ENCODE data around the gene MIPEP.
A peak's percentile ranks its signal among the peaks of the same experiment; 100 is the strongest.
"Not testable (repeated sequence)": the region's sequence is repeated elsewhere in the genome, so short reads cannot be mapped to it uniquely, and the experiment has no call there.

The MIPEP gene

DNA sequence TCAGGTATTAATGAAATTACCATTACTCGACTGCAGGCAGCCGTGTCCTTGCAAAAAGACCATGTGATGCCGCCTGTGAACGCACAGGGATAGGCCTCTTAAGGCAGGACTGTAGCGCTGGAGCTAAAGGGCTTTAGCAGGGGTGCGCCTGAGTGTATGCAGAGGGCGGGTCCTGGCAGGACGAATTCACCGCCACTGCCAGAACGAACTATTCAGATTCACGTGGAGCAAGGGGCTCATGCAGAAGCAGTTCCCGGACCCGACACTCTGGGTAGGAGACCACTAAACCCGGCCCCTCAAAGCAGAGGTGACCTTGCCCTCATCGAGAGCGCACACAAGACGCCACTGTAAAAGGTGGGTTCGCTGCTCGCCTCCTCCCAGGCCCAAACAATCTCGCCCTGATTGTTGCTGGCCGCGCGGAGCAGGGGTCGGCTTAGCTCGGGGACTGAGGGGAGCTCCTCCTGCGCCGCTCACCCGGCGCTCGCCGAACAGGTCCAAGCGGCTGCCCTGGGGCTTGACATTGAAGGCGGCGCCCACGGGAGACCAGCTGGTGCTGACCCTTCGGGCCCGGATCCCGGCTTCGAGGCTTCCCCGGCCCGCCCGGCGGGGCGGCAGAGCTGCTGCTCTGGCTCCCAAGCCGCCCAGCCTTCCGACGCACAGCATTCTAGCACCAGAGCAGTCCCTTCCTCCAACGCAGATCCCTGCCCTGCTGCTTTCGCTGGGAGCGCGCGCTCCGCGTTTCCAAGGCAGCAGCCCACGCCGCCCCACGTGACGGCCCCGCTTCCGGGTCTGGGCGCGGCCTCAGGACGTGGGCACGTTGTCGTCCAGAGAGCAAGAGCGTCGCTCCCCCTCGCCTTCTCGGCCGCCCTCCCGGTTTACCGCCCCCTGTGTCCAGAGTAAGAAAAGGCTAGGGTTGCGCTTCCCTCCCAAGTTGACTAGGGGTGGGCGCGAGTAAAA is at the start of gene MIPEP:
Gene MIPEP (minus strand): TSS at position 743 of the 957 bp plus-strand sequence. CDS start 80 bp downstream, at position 663.
- DNase-seq: peak; percentile 88 to 94

DNA sequence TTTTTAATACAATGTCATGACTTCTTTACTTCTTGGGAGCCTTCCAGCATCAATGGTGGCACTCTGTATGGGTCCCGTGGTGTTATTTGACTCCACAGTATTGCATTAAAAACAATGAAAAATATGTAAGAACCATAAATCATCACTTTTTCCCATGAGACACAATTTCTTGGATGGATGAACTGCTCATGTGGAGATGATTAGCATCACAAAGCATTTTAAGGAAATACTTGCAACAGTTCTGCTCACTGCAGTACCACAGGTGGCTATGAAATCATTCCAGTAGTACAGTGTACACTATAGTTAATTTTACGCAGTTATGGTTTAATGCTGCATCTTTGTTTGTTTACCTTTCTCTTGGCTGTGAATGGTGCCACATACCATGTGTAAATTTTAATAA is 45.3 kb upstream of the MIPEP start:
- DNase-seq: no peak

DNA sequence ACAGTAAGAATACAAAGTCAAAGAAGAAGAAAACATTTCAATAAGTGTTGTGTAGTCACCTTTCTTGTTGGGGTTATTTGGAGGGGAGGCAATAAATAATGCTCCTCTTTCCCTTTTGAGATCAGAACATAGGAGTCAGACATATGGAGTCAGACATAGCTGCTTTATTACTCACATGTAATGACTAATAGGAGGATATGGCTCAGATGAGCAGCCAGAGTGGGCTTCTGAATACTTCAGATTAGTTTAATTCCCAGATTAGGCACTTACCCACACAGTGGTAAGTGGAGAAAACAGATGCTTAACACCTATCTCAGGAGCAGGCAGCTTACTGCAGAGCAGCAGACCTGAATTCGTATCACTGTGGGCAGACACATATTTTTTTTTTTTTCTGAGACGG is 39.8 kb upstream of the MIPEP start:
- no peak for DNase-seq

DNA sequence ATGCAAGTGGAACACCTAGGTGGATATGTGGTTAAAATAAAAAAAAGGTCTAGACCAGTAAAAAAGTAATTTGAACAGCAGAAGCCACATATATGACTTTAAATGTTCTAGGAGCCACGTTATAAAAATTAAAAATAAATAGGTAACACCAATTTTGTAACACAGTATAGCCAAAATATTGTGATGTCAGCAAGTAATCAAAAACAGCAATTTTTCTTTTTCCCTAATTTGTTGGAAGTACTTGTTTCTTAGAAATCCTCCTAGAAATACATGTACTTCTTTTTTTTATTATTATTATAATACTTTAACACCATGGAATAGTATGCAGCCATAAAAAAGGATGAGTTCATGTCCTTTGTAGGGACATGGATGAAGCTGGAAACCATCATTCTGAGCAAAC is 33.8 kb upstream of the MIPEP start:
- DNase-seq: no peak

DNA sequence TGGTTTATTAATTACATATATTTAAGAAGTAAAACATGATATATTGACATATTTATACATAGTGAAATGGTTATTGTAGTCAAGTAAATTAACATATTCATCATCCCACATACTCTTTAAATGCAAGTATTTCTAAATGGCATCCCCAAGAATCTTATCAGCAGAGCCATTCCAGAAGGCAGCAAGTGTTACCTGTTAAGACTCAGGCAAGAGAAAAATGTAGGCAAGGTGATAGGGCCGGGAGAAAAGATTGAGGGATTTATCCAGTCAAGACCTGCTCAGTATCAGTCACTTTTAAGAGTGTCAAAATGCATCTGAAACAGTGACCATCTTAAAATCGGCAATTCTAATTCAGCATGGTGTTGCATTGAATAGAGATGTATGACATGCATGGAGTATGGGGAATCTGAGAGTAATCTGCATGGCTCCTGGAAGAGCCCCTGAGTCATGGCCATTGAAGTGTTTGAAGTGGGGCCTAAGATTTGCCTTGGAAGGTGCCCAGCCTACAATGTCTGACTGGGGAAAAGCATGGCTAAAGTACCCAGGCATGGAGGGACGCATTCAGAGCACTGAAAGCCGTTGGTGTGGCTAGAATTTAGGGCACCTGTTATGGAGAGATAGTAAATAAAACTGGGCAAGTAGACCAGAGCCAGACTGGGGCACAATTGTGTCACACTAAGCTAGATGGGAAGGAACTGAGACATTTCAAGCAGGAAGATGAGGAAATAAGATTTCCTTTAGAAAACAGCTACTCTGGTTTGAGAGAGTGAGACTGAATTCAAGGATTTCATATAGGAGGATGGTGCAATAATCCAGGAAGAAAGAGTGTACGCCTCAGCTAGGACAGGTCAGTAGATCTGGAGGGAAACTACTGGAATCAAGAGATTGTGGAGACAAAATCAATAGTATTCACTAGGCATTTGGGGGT is 33.1 kb upstream of the MIPEP start:
- DNase-seq: no peak

DNA sequence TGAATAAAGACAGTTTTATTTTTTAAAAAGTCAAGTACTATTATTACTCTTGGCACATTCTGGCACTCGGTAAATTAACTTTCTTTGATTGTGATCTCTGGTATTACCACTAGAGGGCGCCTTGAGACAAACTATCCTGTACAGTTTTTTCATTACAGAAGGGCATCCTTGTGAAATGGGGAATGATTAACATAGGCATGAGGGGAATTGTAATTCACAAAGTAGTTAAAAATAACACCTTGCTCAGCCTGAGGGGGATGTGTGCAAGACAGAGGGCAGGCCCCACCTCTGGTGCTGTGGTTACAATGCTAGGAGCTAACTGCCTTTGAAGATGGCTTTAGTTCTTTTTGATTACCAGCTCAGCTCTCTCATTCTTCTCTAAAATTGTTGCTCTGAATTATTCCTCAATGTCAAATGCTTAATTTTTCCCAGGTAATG is 32.3 kb upstream of the MIPEP start:
- peak; percentile 8 to 10 for DNase-seq

DNA sequence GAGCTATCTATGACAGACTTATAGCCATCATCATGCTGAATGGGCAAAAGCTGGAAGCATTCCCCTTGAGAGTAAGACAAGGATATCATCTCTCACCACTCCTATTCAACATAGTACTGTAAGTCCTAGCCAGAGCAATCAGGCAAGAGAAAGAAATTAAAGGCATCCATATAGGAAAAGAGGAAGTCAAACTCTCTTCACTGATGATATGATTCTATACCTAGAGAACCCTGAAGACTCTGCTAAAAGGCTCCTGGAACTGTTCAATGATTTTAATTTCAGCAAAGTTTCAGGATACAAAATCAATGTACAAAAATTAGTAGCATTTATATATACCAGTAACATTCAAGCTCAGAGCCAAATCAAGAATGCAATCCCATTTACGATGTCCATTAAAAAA is 29.8 kb upstream of the MIPEP start:
- no peak for DNase-seq

DNA sequence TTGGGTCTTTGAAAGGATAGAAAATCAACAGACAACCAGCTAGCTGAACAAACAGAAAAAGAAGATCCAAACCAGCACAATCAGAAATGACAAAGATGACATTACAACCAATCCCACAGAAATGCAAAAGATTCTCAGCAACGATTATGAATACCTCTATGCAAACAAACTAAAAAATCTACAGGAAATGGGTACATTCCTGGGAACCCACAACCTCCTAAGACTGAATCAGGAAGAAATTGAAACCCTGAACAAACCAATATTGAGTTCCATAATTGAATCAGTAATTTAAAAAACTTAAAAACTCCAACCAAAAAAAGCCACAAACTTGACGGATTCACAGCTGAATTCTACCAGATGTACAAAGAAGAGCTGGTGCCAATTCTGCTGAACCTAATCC is 29.0 kb upstream of the MIPEP start:
- no peak for DNase-seq

DNA sequence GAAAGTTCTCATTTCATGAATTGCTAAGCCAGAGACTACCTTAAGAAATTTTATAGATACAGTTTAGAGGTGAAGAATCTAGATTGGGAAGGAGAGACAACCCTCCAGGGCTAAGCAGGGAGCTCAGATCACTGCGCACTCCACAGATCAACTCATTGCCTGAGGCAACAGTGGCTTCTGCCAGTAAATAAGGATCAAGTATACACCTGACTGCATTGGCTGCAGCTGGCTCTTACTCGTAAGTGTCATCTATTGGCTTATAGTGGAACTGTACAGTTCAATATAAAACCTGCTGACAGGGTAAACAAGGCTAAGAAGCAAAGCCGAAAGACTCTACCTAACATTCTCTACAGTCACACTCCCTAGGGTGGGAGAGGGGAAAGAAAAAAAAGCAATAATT is 26.1 kb upstream of the MIPEP start:
- DNase-seq: no peak

DNA sequence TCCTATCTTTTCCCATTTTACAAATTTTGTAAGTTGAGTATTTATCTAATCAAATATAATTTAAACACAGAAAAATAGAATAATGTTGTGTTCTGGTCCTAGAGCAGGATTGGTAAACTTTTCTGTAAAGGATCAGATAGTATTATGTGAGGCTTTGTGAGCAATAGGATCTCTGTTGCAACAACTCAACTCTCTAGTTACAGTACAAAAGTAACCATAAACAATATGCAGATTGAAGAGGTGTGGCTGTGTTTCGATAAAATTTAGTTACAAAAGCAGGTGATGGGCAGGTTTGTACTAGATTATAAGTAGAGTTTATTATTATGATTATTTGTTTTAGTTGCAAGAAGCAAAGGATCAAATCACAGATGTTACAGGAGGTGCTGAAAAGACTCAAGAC is 23.3 kb upstream of the MIPEP start:
- DNase-seq: no peak

DNA sequence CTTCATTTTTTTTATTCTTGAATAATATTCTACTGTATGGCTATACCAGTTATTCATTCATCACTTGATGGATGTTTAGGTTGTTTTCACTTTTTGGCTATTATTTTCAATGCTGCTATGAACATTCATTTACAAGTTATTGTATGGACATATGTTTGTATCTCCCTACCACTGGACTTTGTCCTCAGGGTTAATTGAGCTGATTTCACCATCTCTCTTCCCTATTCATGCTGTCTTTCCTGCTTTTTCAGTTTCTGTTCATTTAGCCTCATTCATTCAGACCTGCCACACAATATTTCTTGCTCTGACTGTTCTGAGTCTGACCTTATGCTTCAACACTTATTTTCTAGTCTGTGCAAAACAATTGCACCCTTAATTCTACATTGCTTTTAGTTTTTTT is 20.4 kb upstream of the MIPEP start:
- no peak for DNase-seq

DNA sequence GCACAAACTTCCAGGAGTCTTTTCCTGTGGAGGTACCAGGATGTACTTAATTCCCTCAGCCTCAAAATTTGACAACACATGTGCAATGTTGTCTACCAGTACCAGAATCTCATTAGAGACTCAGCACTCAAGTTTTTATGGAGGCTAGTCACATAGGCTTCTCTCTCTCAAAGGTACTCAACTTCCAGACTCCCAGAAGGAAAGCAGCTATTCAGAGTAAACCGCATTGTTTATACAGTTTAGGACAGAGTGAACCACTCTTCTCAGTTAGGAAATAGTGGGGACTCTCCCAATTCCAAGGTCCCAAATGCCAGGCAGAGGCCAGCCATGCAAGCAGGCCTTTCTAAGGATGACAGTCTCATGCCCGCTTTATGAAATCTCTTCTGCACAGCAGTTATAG is 16.6 kb upstream of the MIPEP start:
- DNase-seq: no peak

DNA sequence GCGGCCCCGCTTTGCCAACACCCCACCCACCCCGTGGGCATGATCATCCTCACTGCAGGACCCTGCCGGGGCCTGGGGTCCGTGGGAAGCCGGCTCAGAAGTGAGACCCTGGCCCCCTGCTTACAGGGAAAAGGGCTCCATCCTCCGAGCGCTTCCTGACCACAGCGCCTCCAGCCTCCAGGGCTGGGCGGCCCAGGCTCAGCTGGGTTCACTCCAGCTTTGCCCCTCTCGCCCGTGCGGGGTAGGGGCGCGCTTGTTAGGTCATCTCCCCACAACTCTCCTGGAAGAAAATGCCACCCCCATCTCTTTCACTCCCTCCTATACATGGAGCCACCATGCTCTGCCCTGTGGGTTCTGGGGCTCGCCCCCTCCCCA is 14.7 kb upstream of the MIPEP start:
- no peak for DNase-seq

DNA sequence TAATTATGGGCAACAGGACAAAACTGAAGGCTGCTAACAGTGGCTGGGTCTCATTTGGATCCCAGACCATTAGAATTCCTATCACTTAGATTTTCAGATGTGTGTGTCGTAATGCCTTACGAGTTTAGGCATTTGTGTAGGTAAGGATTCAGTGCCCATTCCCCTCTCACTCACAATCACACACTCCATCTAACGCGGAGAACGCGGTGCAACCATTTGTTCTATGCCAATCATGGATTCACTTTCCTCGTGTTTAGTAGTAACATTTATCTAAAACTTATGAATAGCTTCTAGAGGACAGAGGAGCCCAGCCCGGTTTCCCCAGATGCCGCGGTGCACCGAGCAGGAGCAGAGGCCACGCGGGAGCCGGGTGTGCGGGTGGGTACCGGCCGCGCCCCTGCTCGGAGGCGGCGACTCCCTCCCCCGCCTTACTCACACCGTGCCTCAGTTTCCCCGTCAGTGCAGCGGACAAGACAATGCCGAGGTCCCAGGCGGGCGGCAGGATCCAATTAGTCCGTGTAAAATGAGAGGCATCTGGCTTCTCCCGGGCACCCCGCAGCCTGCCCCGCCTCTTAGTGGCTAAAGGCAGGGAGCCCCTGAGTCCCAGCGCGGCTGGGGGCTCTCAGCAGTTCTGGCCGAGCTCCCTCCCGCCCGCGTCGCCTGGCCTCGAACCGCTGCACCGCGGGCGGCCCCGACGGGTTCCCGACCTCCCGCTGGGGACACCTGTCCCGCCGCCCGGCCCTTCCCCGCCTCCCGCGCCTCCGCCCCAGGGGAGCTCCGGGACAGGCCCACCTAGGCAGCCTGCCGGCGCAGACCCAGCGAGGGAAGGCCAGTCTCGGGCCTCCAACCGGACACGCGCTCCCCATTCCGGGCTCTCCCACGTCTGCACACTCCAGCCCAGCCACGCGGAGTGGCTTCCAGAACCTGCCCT is 14.0 kb upstream of the MIPEP start:
- DNase-seq: no peak

DNA sequence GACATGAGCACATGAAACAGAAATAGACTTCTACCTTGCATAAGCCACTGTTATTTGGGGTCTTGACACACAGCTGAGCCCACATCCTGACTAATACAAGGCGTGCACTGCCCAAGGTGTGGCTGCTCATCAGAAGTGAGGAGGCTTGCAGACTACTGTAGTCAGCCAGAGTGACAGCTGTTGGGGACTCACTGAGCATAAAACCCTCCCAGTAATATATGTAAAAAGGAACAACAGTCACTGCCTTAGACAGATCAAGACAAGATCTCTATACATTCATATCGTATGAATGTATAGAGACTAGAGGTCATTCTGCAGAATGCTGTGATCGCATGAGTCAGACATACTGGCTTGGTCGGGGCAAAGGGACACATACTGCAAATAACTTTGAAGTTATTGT is 12.2 kb upstream of the MIPEP start:
- DNase-seq: no peak

DNA sequence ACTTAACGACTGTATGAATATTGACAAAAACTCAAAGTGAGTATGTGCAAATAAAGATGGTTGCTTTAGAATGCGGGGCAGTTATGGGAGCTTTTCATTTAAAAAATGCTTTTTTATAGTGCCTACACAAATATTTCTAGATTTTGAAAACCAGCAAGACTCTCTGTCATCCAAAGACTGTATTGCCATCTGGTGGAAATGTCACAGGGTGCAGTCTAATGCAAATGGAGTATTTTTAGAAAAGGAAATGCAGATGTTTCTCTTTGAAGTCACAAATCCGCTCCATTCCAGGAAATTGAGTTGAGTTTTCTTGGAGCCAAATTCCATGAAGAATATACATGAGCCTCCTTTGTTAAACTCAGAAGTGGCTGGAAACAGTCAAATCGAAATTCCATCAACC is 10.4 kb upstream of the MIPEP start:
- peak in 1 of 2 experiments; percentile 4 for DNase-seq

DNA sequence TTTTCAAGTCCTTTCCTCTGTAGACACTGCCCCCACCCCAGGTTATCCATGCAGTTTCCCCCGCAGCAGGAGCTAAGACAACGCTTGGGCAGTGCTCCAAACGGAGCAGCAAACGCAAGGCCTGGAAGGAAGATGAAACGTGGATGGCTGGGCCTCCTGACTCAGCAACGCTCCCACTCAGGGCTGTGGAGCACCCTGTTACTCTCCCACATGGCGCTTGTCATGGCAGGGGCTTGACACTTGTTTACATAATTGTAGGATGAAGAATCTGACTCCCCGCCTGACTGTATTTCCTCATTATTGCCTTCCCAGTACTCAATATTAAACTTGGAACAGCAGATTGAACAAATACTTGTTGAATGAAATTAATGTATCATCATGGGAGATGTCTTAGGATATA is 8.9 kb upstream of the MIPEP start:
- DNase-seq: no peak

DNA sequence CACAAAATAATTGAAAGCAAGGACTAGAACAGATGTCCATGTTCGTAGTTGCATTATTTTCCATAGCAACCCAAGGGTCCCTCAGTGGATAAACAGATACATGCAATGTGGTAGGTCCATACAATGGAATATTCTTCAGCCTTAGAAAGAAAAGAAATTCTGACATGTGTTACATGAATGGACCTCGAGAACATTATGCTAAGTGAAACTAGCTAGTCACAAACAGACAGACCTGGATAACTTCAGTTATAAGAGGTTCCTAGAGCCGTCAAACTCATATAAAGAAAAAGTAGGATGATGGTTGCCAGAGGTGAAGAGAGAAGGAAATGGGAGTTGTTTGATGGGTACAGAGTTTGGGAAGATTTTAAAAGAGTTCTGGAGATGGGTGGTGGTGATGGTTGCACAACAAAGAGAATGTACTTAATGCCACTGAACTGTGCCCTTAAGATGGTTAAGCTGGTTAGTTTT is 8.3 kb upstream of the MIPEP start, which contains the start of gene C1QTNF9B:
Gene C1QTNF9B (minus strand): TSS at position 51 of the 468 bp plus-strand sequence.
- DNase-seq: not testable (repeated sequence)

DNA sequence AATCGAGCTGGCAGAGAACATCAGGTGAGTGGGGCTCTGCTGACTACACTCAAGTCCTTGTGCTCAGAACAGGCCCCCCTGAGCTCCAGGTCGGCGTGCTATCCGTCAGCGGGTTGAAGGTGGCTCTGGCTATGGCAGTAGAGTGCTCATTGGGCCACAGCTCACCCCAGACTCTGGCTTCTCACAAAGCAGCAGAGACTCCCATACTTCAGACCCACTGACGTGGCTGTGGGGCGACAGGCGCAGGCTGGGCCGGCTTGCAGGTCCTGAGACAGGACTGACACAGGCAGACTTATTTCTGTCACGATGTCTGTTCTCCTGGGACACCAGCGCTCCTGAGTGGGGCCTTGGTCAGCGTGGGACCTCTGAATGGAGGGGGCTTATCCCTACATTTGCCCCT is 5.5 kb upstream of the MIPEP start:
- not testable (repeated sequence) for DNase-seq

DNA sequence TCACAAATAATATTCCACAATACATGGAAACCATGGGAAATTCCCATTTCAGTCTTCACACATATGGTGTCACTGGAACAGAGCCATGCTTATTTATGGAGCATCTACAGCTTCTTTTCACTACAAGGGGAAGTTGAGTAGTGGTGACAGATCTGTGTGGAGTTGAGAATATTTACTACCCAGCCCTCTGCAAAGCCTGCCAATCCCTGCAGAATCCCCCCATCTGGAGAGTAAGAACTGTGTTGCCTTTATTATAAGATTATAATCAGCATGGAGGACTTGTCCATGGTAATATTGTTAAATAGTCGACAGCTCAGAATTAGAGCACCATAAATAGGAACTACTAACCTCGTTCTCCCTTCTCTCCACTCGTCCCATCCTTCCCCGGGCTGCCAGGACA is 4.6 kb upstream of the MIPEP start:
- DNase-seq: not testable (repeated sequence)

DNA sequence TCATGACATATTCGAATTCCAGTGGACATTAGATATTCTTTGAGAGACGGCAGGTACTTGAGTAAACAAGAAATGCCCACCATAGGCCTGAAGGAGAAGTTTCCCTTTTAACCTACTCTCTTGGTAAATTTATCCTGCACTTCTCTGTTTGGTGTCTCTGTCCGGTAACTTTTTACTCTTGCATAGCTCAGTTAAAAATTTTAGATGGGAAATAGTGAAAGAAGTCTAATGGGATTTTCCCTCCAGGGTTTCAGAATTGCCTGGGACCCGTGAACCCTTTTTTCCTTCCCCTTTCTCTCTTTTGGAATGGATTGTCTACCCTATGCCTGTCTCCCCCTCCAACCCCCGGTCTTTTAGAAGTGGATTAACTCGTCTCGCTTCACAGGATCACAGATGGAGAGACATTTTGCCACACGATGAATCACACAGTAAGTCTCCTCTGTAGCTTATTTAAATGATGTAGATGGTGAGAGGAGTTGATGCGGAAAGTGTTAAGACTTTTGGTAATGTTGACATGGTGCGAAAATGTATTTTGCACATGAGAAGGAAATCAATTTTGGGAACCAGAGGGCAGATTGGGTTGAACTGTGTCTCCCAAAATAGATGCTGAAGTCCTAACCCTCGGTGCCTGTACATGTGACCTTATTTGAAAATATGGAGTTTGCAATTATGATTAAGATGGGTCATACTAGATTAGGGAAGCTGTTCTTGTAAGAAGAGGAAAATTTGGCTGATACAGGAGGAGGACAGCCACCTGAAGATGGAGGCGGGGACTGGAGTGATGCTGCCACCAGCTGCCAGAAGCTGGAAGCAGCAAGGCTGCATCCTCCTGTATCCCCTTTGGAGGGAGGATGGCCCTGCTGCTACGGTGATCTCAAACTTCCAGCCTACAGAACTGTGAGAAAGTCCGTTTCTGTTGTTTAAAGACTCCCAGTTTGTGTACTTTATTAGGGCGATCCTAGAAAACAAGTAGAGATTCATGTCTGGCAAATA is 711 bp upstream of the MIPEP start:
- DNase-seq: peak in 1 of 2 experiments; percentile 31

Measured in NCI-H446 (cell line).